Measurements from ENCODE around the gene NOTCH4. TPM values are rescaled to one million over a fixed set of nuclear protein-coding genes. Genes with fewer than 3 reads are reported as not detected.
"Not testable (repeated sequence)": the region's sequence is repeated elsewhere in the genome, so short reads cannot be mapped to it uniquely, and the experiment has no call there.

The NOTCH4 gene
- total and polyA plus RNA-seq, 2 of the 4 experiments (the other 2 are of a cell fraction): 0.96 to 1.3 TPM

DNA sequence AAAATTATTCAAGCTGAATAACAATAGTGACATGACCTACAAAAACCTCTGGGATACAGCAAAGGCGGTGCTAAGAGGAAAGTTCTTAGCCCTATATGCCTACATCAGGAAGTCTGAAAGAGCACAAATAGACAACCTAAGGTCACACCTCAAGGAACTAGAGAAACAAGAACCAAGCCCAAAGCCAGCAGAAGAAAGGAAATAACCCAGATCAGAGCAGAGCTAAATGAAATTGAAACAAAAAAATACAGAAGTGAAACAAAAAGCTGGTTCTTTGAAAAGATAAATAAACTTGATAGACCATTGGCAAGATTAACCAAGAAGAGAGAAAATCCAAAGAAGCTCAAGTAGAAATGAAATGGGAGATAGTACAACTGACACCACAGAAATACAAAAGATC is 47.6 kb upstream of the NOTCH4 start:
- H3K36me3 ChIP-seq (ENCODE audit: control insufficient read depth, insufficient read depth, low read length): no peaks in the 10 kb centered on the region

DNA sequence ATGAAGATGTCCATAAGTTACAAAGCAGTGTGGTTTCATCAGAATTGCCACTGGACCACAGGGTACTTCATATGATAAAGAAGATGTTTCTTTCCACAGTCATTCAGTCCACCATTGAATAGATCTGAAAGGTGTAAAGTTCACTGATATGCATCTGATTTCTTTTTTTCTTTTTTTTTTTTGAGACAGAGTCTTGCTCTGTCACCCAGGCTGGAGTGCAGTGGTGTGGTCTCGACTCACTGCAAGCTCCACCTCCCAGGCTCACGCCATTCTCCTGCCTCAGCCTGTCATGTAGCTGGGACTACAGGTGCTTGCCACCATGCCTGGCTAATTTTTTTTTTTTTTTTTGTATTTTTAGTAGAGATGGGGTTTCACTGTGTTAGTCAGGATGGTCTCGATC is 44.6 kb upstream of the NOTCH4 start:
- H2AK9ac ChIP-seq (replicated peaks; ENCODE audit: low read depth, low read length, poor library complexity); H2BK15ac ChIP-seq (ENCODE audit: low read depth, low read length); H2BK5ac ChIP-seq (ENCODE audit: low read depth, low read length, poor library complexity, severe bottlenecking); H2AK5ac ChIP-seq (ENCODE audit: low read depth, low read length); H4K8ac ChIP-seq (ENCODE audit: low read depth in 2 of 2, low read length in 2 of 2); H4K5ac ChIP-seq (ENCODE audit: low read depth, low read length); in situ Hi-C loops (cut with MboI; ENCODE audit: low sequenced_read_pairs); H3K4me1 ChIP-seq (ENCODE audit: control insufficient read depth, insufficient read depth, low read length); H4K20me1 ChIP-seq (ENCODE audit: insufficient read depth, low read length); H2AFZ ChIP-seq (replicated peaks; ENCODE audit: low read length, poor library complexity); intact Hi-C loops (cut with micrococcal nuclease); H3K4me2 ChIP-seq (ENCODE audit: low read depth, low read length); H3K79me1 ChIP-seq (ENCODE audit: low read depth in 1 of 2, low read length in 2 of 2); H3K27ac ChIP-seq (ENCODE audit: insufficient read depth, low read length); H2BK120ac ChIP-seq (ENCODE audit: low read depth, low read length); H2BK20ac ChIP-seq (ENCODE audit: low read depth, low read length); dilution Hi-C loops (cut with HindIII; ENCODE audit: low sequenced_read_pairs, unreplicated experiment); ATAC-seq (ENCODE audit: low read depth); H3K9ac ChIP-seq (ENCODE audit: low read depth, low read length); DNase-seq; H3K4me3 ChIP-seq (ENCODE audit: insufficient read depth, low read depth, low read length); H3K23ac ChIP-seq (ENCODE audit: low read depth, low read length); H3K4ac ChIP-seq (ENCODE audit: low read depth, low read length); H3K14ac ChIP-seq (replicated peaks; ENCODE audit: low read depth, low read length); H3K56ac ChIP-seq (ENCODE audit: extremely low read depth, insufficient read depth, low read length); H4K91ac ChIP-seq (ENCODE audit: insufficient read depth, low read depth, low read length); H3K9me1 ChIP-seq (ENCODE audit: insufficient read depth, low read length); H3K9me3 ChIP-seq (ENCODE audit: control insufficient read depth, insufficient read depth, low read length); H3K18ac ChIP-seq (ENCODE audit: low read depth, low read length); BruUV-seq (replicated peaks); H3K36me3 ChIP-seq (ENCODE audit: control insufficient read depth, insufficient read depth, low read length); H3K27me3 ChIP-seq (ENCODE audit: control insufficient read depth, insufficient read depth, low read length); POLR2A ChIA-PET (ENCODE audit: unreplicated experiment): not testable (repeated sequence)
- no CpG with 5 or more reads among the region's 3 CpGs for WGBS, 2 experiments (ENCODE audit: extremely low coverage in 2 of 2, insufficient read length in 1 of 2)
- CTCF ChIA-PET: interaction anchor here (1.4 kb wide), 1 partner anchor 13 kb away, joined by 3 read pairs; no protein-coding TSS in a partner anchor

More for the DNA sequence above, 47.6 kb upstream of the NOTCH4 start:
- TF ChIP-seq FOS (IDR thresholded peaks at IDR 0.05; ENCODE audit: low read depth, low read length): no peak
- TF ChIP-seq MAFK (IDR thresholded peaks at IDR 0.05; ENCODE audit: low read depth, low read length): no peak
- no peak overlapping the region for H3K9ac ChIP-seq (ENCODE audit: low read depth, low read length)
- no CpG with 5 or more reads among the region's 1 CpG for WGBS, 2 experiments (ENCODE audit: extremely low coverage in 2 of 2, insufficient read length in 1 of 2)
- no peak overlapping the region for H4K91ac ChIP-seq (ENCODE audit: insufficient read depth, low read depth, low read length)
- H4K5ac ChIP-seq (ENCODE audit: low read depth, low read length): no peak overlapping the region
- H2BK5ac ChIP-seq (ENCODE audit: low read depth, low read length, poor library complexity, severe bottlenecking): no peak overlapping the region
- H2BK15ac ChIP-seq (ENCODE audit: low read depth, low read length): no peak overlapping the region
- H3K4me1 ChIP-seq (ENCODE audit: control insufficient read depth, insufficient read depth, low read length): no peaks in the 10 kb centered on the region
- H3K27ac ChIP-seq (ENCODE audit: insufficient read depth, low read length): no peak overlapping the region
- no peak overlapping the region for H3K18ac ChIP-seq (ENCODE audit: low read depth, low read length)
- BruUV-seq (replicated peaks): no TSS peak
- dilution Hi-C loops (cut with HindIII; ENCODE audit: low sequenced_read_pairs, unreplicated experiment) (no loop called here), intact Hi-C loops (cut with micrococcal nuclease) (no loop called here), in situ Hi-C loops (cut with MboI; ENCODE audit: low sequenced_read_pairs) (no loop called here)
- no peak for ATAC-seq (ENCODE audit: low read depth)
- no peaks in the 10 kb centered on the region for H4K20me1 ChIP-seq (ENCODE audit: insufficient read depth, low read length)
- H2BK20ac ChIP-seq (ENCODE audit: low read depth, low read length): no peak overlapping the region
- H2BK120ac ChIP-seq (ENCODE audit: low read depth, low read length): no peak overlapping the region
- no peak overlapping the region for H2AFZ ChIP-seq (replicated peaks; ENCODE audit: low read length, poor library complexity)
- no peak overlapping the region for H3K14ac ChIP-seq (replicated peaks; ENCODE audit: low read depth, low read length)
- CTCF ChIA-PET: no interaction called here
- H3K79me1 ChIP-seq (ENCODE audit: low read depth in 1 of 2, low read length in 2 of 2): no peaks in the 10 kb centered on the region
- H3K4ac ChIP-seq (ENCODE audit: low read depth, low read length): no peak overlapping the region
- no peak overlapping the region for H2AK9ac ChIP-seq (replicated peaks; ENCODE audit: low read depth, low read length, poor library complexity)
- DNase-seq: no peak
- H3K4me2 ChIP-seq (ENCODE audit: low read depth, low read length): no peak overlapping the region
- POLR2A ChIA-PET (ENCODE audit: unreplicated experiment): no interaction called here
- H3K27me3 ChIP-seq (ENCODE audit: control insufficient read depth, insufficient read depth, low read length): no peaks in the 10 kb centered on the region; the same call in 1 of the 2 replicates
- no peak overlapping the region for H2AK5ac ChIP-seq (ENCODE audit: low read depth, low read length)
- H3K23ac ChIP-seq (ENCODE audit: low read depth, low read length): no peak overlapping the region
- H4K8ac ChIP-seq (ENCODE audit: low read depth in 2 of 2, low read length in 2 of 2): no peak overlapping the region
- no peaks in the 10 kb centered on the region for H3K9me1 ChIP-seq (ENCODE audit: insufficient read depth, low read length)
- no peaks in the 10 kb centered on the region for H3K9me3 ChIP-seq (ENCODE audit: control insufficient read depth, insufficient read depth, low read length)
- H3K56ac ChIP-seq (ENCODE audit: extremely low read depth, insufficient read depth, low read length): no peak overlapping the region
- H3K4me3 ChIP-seq (ENCODE audit: insufficient read depth, low read depth, low read length): no peak overlapping the region
